HUDEP-2 (cell line): ENCODE measurements around the gene HCCS.

Source experiments
- DNase-seq, 76 experiments: peaks; one replicate each; lab custom pipeline; 2025; ENCODE audit not compliant: unreplicated experiment in 76 of 76; lab: John Stamatoyannopoulos, UW

Gene HCCS

GRCh38 chrX:11111037-11111851, at the start of gene HCCS:
TSS of gene HCCS (plus strand) at chrX:11111332. CDS start at chrX:11112061, 729 bp downstream.
- peak in 75 of 76 experiments; percentile 1 to 82 (median 63) for DNase-seq

DNA sequence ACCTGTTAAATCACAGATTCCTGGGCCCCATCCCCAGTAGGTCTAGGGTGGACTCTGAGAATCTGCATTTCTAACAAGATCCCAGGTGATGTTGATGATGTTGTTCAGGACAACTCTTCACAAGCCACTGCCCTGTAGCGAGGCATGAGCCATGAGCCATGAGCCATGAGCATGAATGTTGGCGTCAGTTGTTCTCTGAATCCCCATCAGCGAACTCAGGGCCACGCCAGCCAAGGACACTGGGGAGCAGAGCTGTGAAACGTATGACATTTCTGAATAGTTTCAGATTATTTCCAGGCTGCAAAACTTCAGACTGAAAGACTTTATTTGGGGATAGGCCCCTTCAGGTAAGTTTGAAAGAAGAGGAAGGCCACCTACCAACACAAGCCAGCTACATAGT, 46.9 kb upstream of the HCCS start:
- DNase-seq: no peak

DNA sequence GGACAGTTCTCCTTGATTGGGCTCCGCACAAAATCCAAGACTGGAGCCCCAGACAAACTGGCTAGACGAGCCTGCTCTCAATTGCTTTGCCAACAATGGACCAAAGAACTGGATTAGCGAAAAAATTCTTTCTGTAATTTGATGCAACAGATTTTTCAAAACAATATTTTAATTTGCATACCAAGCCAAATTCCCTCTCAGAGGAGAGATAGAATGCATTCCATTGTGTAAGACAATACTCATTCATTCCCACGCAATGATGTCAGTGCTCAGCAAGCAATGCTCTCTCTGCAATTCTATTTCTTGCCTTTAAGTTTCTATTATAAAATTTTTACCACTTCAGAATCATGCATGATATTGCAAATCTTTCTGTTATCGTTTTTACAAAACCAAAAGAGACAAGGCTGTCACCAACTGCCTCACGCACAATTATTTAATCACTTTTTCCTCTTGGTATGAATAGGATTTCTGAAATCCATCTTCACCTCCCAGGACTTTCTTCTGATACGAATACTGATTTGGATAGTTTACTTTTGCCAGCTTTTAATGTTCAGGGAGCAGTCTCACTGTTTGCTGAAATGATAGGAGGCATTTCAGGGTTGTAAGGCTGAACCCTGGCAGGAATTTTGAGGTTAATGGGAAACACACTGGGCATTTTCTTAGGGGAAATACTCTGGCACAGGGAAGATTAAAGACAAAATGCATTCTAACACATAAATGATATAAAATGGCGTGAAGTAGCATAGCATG, 46.1 kb upstream of the HCCS start:
- no peak for DNase-seq

DNA sequence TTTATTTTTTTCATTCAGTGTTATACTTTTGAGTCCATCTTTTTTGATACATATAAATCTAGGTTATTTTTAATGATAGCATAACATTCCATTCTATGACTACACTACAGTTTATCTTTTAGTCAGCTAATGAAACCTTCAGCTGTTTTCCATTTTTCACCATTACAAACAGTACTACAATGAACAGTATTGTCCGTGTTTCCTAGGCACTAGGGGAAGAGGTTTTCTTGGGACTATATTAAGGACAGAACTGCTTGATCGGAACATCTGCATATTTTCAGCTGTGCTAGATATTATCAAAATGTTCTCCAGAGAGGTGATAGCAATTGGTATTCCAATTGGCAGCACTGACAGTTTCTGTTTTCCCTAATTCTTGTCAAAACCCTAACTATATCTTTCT, 44.3 kb upstream of the HCCS start:
- no peak for DNase-seq

DNA sequence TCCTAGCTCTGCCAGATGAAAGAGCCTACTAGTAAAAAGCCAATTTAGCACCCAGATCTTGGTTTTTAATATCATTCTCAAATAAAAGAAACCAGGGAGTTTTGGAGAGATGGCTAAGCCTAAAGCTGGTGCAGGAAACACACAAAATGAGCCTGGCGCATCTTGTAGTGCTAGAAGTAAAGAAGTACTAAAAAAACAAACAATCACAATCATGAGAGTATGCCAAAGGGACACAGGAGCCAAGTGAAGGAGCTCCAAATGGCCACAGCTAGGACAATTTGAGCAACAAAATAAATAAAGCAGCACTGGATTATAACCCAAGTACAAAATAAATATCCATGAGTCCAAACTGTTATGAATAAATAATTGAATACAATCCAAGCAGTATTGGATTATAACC, 37.8 kb upstream of the HCCS start:
- no peak for DNase-seq

DNA sequence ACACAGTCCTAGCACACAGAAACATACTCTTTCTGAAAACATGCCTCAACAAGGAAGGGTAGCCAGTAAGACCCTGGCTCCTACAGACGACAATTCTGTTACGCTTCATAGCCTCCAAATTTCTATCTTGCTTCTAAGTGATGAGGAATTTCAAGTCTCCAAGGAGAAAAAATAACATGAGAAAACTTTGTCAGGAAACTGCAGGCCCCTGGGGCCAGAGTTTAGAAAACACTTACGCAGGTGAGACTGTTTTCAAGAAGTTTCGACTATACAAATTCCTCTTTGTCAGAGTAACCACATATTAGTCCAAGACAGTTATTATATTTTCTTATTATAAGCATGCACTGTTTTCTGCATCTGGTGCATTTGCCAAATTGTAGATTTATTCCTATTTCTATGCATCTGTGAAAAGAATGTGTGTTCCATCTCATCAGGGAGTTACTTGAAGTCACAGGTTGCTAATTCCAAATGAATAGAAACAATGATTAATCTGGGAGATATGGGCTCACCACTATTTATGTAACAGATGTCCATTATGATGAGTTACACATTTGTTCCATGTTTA, 30.3 kb upstream of the HCCS start:
- DNase-seq: no peak

DNA sequence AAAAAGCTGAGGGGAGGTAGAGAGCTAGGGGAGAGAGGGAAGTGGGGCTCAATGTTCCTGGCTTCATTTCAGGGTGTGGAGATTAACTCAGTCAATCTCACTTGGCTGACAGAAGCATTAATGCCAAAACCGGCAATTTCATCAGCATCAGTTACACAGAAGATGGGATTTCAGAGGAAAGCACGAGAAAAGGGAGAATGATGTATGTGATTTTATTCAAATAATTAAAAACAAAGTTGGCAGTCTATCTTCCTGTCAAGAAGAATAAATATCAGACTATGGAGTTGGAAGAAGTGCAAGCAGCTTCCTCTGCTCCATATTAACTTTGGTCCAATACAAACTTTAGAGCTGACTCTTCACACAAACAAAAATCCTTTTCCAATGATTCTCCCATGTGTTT, 29.6 kb upstream of the HCCS start:
- DNase-seq: no peak

- DNase-seq: no peak
Observed at GRCh38 chrX:11085305-11085704, 25.8 kb upstream of the HCCS start.

- no peak for DNase-seq
Observed at GRCh38 chrX:11089802-11090201, 21.3 kb upstream of the HCCS start.

DNA sequence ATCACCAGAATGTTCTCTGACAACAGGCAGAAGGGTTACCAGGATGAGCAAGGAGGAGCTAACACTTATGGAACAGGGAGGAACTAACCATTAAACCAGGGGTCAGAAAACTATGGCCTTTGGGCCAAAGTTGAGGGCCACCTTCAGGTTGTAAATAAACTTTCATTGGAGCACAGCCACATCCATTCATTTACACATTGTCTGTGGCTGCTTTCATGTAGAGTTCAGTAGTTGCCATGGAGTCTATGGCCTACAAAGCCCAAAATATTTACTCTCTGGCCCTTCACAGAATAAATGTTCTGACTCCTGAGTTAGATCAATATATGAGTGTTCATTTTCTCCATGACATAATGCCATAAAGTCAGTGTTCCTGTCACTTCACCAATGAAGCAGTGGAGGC, 13.2 kb upstream of the HCCS start:
- no peak for DNase-seq

DNA sequence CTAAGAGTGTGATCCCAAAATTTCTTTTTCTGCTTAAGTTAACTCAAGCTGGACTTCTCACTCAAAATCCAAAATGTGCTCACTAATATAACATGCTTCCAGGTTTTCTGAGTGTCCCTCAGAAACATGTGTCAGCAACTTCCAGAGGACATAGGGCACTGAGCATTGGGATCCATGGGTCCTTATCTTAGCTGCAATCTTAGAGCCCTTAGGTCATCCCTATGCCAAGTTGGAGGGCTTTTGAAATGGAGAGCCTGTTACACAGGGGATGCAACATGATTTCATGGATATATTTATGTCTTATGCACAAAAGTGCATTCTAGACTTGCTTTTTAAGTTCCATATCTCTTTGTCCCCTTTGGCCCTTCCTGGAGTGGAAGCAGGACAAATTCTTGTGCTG, 11.7 kb upstream of the HCCS start:
- no peak for DNase-seq

GRCh38 chrX:11100281-11101035, 10.7 kb upstream of the HCCS start:
- DNase-seq: peak in 4 of 76 experiments; percentile 0 to 4 (median 0)

GRCh38 chrX:11103006-11103405, 8.1 kb upstream of the HCCS start:
- no peak for DNase-seq

- no peak for DNase-seq
Observed at GRCh38 chrX:11103751-11104150, 7.4 kb upstream of the HCCS start.

- DNase-seq: peak in 4 of 76 experiments; percentile 0 to 10 (median 2)
Observed at GRCh38 chrX:11105080-11105479, 6.1 kb upstream of the HCCS start.

GRCh38 chrX:11108253-11108941, 2.7 kb upstream of the HCCS start:
- no peak for DNase-seq

DNA sequence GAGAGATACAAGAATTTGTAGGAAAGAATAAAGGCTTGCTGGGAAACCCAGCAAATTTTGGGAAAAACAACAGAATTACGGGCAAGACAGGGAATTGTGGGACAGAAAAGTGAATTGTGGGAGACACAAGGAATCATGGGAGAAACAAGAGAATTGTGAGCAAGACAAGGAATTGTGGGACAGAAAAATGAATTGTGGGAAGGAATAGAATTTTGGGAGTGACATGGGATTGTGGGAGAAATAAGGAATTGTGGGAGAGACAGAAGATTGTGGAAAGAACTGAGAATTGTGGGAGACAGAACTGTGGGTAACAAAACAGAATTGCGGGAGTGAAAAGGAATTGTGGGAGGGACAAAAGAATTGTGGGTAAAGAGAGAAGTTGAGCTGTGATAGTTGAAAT, 1.2 kb upstream of the HCCS start:
- no peak for DNase-seq

DNA sequence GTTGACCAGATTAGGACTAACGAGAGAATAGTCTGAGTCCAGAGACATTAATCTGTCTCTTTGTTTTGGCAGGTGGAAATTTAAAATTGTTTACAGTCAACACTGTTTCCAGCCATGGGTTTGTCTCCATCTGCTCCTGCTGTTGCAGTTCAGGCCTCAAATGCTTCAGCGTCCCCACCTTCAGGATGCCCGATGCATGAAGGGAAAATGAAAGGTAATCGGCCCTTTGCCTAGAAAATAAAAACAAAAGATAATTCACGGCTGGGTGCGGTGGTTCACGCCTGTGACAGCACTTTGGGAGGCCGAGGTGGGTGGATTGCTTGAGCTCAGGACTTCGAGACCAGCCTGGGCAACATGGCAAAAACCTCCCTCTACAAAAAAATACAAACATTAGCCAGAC, 815 bp downstream of the HCCS start:
- no peak for DNase-seq

DNA sequence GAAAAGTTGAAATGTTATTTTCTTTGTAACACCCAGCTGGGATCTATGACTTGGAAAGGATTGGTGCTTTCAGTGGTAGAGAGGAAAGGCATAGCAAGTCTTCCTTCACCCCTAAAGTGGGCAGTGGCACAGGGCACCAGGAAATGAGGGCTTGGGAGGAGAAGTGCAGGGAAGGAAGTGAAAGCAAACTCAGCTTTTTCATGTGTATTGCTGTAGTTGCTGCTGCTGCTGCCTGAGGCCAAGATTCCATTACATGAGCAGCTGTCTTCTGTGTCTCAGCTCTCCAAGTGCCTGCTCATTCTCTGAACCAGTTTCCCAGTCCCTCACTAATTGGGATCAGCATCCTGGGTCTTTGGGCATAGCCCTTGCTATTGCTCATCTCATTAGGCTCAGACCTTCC, 2.6 kb downstream of the HCCS start:
- no peak for DNase-seq

DNA sequence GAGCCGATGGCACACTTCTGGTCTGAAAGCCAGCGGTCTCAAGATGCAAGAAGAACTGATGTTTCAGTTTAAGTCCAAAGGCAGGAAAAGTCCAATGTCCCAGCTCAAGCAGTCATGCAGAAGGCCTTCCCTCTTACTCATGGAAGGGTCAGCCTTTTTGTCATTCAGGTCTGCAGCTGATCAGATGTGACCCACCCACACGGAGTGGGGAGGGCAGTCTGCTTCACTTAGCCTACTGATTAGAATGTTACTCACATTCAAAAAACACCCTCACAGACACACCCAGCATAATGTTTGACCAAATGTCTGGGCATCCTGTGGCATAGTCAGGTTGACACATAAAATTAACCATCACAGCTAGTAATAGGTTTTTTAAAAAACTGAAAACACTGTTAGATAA, 6.6 kb downstream of the HCCS start:
- DNase-seq: peak in 18 of 76 experiments; percentile 0 to 43 (median 4)
